Stimulated activated CD8-positive, alpha-beta memory T cell treated with anti-CD3 and anti-CD28 coated beads, Interleukin-12 subunit alpha, Interleukin-12 subunit beta, amount 100 ng/mL, for 1 hour (primary cell): ENCODE results near the gene LRCH3.
"Not testable (repeated sequence)": the region's sequence is repeated elsewhere in the genome, so short reads cannot be mapped to it uniquely, and the experiment has no call there.

ENCODE experiments used
- DNase-seq: peaks from one replicate; pipeline ENCODE4 v3.0.0-alpha.2; 2020; ENCODE audit warnings: low read depth

Gene LRCH3

DNA sequence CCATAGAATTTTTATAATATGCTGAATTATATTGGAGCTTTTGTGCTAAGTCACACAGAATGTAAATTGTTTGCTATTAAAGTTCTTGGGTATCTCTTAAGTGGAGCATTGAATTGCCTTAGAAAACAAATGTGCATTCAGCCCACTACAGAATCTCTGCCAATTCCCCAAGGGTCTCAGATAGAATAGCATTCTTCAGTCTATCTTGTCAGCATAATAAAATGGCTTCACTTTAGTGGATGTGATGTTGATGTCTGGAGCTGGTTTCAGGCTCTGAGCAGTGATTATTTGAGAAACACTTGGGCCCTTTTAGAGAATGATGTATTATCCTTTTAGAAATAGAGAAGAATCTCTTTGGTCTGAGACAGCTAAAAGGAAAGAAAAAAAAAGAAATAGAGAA lies 45.2 kb downstream of the LRCH3 start:
- DNase-seq: no peak

DNA sequence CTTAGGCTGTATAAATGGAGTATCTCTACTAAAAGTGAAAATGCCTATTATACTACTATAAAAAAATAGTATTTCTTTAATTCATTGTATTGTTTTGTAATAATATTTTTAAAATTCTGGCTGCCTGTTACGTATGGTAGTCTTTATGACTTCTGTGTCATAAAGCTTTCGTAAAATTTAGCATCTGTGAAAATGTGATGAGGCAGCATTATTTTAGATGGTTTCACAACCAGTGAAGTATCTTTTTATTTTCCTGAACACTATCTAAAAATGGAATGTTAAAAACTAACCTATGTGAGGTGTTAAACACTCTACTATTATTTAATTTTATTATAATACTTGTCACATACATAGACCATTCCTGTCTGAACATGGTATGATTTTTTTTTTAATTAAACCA lies 46.2 kb downstream of the LRCH3 start:
- DNase-seq: no peak

DNA sequence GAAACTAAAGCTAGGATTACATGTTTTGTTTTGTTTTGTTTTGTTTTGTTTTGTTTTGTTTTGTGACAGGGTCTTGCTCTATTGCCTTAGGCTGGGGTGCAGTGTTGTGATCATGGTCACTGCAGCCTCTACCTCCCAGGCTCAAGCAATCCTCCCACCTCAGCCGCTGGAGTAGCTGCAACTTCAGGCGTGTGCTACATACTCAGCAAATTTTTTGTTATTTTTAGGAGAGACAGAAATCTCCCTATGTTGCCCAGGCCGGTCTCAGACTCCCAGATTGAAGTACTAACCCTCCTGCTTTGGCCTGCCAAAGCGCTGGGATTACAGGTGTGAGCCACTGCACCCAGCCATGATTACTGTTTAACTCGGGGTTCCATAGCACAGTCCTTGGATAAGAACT lies 50.7 kb downstream of the LRCH3 start:
- no peak for DNase-seq

DNA sequence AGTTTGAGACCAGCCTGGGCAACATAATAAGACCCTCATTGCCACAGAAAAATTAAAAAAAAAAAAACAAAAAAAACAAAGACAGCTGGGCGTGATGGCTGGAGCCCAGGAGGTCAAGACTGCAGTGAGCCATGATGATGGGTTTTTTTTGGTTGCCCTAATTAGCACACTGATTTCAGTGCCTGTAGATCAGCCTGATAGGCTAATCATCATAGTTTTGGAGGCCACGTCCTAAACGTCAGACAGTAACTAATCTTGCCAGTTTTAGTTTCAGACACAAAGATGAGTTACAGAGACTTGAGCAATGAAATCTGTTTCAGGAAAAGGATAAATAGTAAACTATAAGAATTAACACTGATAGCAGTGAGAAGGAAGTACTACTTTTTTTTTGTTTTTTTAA lies 55.4 kb downstream of the LRCH3 start:
- DNase-seq: no peak

DNA sequence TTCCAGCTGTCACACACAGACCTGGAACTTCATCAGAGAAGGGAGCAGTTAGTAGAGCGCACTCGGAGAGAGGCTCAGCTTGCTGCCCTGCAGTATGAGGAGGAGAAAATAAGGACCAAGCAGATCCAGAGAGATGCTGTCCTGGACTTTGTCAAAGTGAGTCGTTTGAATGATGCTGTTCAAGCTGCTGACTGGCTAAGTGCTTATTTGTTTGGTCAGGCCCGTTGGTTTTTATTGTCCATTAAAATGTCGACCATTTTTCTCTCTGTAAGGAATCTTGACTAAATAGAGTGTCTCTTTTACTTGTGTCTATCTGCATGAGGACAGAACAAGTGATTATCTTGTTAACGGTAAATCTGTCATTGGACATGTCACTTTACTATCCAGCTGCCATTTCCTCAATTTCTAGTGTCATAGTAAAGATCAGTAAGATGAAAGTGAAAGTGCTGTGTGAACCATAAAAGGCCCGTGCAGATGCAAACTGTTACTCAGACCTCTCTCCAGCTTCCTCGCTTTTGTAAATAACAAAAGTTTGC lies 56.9 kb downstream of the LRCH3 start:
- peak; percentile 7 for DNase-seq

DNA sequence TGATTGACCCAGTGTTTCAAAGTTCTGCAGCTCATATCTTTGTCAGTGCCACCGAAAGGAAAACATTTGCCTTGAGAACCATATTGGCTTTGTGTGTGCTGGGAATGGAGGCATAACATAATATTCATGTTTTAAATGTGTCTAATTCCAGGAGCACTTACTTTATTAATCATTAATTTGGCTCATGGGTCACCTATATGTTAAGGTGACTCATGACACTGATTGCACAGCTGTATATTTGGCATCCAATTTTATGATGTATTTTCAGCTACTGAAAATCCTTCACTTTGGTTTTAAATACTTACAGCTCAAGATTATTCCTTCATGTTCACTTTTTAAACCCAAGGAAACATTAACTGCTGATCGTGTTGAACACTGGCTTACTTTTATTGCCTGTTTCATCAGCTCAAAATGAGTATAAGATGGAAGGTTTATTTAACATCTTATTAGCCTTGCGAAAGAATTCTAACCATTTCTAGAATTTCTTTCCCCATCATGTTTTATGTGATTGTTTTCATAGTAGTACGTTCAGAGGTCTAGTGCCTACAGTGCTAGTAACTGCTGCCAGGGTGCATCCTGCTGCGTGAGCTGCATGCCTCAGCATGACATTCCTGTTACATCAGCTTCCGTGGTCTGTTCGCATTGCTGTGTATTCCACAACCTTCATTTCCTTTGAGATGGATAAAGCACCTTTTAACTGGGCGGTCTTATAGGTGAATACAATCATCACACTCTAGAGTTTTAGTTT lies 63.7 kb downstream of the LRCH3 start:
- no peak for DNase-seq

DNA sequence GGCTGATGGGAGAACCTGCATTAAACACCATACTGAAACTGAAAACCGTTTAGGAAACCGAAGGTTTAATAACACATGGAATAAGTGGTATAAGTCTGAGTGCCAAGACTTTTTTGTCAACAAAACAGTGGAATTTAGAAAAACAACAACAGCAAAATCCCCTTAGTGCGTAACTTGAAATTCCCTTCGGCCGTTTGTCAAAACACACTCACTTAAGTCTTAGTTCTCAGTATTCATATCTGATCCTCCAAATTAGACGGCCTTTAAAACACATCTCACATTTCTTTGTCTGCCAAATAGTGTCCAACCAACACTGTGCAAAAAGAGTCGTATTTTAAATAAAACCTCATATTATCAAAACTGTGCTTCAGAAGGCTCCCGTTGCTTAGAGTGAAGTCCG lies 64.5 kb downstream of the LRCH3 start:
- no peak for DNase-seq

DNA sequence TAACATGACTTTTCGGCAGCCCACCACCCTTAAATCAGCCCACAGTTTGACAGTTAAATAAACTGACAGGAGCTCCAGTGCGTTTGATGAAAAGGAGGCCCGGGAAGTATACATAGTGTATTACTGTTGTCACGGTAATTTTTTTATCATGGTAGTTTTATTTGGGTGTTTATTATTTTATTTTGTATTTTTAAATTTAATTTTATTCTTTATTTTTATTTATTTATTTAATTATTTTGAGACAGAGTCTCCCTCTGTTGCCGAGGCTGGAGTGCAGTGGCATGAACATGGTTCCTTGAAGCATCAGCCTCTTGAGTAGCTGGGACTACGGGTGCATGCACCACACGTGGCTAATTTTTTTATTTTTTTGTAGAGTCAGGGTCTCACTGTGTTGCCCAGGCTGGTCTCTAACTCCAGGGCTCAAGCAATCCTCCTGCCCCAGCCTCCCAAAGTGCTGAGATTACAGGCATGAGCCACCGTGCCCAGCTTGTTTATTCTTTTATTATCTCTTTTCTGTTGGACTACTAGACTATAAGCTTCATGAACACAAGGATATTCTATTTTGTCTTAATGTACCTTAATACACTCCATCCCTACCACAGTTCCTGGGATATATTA lies 65.3 kb downstream of the LRCH3 start:
- no peak for DNase-seq

DNA sequence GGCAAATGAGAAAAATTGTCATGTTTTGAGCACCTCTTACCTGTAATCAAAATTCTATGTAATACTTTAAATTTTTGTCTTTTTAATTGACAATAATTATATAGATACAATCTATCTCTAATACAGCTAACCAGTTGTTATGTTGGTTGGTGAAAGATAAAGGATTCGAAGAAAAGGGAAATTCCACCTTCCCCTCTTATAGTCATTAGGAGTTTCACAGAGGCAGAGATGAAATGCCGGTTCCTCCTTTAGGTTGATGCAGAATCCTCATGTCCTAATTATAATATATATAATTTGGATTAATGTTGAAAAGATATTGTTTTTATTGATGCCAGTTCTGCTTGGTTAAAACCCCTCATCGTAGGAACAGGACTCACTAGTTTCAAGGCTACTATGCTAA lies 67.1 kb downstream of the LRCH3 start:
- no peak for DNase-seq

DNA sequence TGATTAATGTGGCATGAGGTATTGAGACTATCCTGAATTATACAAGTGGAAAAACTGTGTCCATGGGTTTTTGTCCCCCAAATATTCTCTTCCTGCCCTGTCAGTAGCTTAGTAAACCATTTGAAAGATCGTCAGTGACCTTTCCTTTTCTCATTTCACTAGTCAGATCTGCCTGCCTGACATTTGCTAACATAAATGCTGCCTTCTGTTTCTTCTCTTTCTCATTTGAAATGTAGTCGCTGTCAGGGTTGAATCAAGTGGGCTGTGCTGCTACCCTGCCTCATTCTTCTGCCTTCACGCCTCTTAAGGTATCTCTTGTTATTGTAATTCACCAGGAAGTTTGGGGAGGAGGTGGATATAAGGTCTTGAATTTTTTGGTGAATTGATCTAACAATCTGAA lies 67.5 kb downstream of the LRCH3 start:
- DNase-seq: no peak

DNA sequence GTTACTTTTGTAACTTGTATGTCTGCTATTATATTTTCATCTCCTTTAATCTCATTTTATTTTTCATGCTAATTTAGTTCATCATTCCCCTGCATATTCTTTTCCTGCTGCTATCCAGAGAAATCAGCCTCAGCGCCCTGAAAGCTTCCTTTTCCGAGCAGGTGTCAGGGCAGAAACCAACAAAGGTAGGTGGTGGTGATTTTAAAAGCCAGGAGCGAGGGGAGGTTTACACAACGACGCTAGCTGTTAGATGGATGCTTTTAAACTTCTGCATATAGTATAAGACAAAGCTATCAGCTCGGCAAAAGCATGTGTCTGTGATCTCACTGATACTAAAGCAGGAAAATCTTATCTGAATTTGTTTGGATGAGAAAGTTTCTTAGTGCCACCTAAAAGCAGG lies 75.0 kb downstream of the LRCH3 start:
- no peak for DNase-seq

DNA sequence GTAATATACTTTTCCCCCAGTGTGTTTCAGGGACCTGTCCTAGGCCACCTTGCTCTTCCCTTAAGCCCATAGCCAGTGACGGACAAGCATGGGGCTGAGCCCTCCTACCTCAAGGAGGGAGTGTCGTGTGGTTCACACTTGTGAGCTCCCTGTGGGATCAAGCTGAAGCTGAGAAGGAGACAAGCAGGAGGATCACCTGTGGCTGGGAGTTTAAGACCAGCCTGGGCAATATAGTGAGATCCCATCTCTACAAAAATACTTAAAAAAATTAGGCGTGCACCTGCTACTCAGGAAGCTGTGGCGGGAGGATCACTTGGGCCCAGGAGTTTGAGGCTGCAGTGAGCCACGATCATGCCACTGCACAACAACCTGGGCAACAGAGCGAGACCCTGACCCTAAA lies 82.3 kb downstream of the LRCH3 start:
- DNase-seq: no peak

DNA sequence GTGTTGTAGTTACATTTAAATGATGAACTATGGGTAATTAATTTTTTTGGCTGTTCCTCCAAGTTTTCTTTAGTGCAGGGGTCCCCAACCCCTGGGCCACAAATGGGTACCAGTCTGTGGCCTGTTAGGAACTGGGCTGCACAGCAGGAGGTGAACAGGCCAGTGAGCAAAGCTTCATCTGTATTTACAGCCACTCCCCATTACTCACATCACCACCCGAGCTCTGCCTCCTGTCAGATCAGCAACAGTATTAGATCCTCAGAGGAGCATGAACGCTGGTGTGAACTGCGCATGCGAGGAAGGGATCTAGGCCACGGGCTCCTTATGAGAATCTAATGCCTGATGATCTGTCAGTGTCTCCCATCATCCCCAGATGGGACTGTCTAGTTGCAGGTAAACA lies 83.0 kb downstream of the LRCH3 start:
- no peak for DNase-seq

DNA sequence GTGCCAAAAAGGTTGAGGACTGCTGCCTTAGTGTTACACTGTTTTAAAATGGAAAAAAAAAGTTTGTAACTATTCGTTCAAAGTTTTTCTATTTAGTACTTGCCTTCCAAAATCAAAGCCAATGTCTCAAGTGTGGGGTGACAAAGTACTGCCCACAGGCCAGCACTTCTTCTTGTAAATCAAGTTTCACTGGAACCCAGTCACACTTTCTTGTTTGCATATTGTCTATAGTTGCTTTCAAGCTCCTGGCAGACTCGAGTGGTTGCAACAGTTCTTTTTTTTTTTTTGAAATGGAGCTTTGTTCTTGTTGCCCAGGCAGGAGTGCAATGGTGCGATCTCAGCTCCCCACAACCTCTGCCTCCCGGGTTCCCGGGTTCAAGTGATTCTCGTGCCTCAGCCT lies 83.6 kb downstream of the LRCH3 start:
- DNase-seq: no peak

DNA sequence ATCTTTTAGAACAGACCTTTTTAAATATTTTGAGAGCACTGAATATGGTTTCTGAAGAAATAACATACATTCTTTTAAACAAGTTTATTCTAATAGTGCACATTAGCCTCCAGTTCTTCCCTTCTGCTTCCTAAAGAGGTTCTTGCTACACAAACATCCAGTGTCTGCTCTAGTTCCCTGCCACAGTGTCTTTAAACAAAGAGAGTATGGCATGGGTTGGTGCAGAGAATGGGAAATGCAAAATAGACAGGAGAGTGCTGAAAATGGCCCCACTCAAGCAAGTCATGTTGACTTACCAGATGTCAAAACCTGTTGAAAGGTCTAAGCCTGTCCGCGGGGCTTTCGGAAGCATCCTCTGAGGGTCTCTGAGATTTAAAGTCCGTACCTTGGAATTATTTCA lies 86.8 kb downstream of the LRCH3 start:
- no peak for DNase-seq

DNA sequence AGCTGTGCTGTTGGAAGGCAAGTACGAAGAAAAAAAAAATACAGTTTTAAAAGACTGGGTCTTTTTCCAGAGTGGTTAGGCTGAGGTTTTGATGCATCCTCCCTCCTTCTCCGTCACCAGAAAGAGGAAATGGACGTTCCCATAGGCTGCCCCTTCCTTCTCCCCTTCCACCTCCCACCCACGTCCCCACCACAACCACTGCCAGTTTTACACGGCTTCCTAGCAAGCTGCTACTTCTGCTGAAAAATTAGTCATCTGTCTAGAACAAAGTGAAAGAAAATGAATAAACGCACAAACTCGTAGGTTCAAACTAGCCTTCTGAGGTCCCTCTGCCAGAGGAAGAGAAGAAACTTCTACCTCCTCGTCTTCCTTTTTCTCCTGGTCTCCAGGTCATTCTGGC lies 87.4 kb downstream of the LRCH3 start:
- no peak for DNase-seq

DNA sequence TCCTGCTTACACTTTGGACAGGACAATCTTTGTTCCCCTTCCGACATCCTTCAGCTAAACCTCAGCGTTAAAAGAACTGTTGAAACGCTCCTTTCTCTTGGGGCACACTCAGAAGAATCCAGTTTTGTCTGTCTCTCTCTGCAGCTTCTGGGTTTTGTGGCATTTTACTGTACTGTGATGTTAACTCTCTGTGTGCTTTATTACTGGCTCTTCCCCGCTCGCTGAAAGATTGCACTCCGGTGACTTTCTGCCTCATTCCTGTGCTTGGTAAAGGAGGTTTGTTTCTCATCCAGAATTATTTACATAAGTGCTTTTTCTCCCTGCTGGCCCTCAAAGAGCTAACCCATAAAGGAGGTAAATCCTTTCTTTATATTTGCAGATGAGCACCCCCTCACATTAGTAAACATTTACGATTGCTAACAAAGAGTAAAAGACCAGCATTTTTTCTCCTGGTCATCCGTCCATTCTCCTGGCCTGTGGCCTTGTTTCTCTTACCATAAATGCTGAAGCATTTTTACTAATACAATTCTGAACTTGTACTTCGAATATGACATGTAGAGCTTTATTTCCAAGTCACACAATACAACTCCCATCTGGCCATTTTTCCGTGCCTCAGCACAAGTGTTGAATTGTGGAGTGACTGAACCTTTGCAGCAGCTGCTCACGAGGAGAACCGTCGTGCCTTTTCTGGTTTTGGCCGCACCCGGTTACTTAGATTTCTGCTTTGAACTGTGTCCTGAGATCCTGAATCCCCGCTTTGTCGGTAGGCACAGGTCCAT lies 89.6 kb downstream of the LRCH3 start:
- no peak for DNase-seq

DNA sequence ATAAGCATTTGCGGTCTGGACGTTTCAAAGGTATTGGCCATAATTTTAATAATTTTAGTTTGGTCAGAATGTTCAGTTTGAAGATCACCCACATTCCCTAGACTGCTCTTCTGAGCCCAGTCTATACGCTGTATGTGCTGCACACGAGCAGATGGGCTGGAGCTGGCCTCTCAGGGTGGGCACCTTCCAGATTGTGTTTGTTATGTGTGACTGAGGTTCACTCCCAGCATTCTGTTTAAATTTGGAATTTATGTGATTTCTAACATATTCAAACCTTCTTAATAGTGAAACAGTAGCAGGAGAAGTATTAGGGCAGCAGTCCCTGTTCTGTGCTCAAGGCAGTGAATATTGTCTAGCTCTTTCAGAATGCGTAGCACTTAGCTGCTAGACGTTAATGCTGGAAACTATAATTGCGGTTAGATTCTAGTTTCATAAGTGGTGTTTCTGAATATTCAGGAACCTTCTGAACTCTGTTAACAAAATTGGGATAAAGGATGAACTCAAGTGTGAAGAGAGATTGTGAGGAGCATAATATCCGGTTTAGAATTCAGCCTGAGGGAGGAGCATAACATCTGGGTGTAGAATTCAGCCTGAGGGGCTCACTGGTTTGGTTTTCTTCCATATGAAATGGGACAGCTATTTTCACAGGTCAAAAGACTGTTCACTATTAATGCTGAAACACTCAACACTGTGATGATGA lies 90.4 kb downstream of the LRCH3 start:
- DNase-seq: no peak

DNA sequence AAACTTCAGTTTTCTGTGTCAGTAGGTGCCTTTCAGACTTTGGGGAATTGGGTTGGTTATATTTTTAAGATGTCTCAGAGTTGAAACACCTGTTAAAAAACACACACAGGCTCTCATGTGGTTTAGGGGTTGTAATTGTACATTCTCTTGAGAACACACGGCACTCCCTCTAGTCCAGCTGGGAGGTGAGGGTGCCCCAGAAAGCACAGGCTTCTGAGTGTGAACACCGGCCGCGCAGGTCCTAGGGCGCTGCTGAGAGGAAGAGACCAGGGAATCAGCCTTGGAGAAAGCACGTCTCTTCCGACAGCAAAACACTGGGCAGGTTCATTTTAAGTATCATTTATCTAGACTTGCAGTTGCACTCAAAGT lies 90.9 kb downstream of the LRCH3 start:
- DNase-seq: no peak

DNA sequence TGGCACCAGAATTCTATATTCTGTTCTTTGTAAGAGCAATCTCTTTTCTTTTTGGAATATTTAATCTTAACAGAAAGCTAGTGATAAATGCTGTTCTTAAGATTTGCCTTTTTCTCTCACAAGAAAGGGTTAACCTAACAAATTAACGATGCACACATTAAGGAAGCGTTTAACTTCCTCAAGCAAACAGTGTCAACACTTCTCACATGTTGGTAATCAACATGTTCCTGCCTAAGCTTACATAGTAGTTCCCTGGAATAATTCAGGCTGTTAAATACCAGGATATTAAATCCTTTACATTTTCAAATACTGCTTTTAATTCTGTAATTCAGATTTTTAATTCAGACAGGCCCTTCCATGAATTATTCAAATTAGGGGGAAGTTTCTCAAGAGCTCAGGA lies 91.5 kb downstream of the LRCH3 start:
- no peak for DNase-seq

DNA sequence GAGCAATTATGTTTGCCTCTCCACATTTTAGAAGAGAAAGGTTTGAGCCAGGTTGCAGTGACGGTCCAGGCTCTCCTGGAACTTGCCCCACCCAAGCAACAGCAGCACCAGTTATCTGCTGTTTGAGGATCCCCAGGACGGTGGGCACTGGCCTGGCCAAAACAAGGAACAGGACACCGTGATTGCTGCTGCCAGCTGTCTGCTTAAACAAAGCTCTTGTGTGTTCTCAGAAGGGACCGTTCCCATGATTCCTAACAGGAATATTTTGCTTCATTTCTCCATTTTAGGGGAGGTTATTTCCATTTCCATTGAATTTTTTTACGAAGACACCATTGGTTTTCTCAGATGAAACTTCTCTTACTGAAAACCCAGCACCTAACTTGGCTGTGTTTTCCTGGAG lies 92.5 kb downstream of the LRCH3 start:
- DNase-seq: no peak

DNA sequence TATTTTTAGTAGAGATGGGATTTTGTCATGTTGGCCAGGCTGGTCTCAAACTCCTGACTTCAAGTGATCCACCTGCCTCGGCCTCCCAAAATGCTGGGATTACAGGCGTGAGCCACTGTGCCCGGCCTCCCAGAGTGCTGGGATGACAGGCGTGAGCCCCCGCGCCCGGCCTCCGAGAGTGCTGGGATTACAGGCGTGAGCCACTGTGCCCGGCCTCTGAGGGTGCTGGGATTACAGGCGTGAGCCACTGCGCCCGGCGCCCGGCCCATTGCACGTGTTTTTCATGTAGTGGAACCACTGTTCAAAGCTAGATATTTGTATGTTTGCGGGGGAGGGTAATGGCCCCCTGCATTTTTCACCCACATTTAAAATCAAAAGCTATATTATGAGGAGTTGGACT lies 93.3 kb downstream of the LRCH3 start:
- not testable (repeated sequence) for DNase-seq

DNA sequence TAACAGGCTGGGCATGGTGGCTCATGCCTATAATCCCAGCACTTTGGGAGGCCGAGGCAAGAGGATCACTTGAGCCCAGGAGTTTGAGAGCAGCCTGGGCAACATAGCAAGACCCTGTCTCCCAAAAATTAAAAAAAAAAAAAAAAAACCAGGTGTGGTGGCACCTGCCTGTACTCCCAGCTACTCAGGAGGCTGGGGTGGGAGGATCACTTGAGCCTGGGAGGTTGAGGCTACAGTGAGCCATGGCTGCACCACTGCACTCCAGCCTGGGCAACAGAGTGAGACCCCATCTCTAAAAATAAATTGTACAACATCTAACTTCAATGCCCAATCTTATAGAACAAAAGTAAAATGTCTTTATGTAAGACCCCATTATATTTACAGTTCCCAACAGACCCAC lies 95.0 kb downstream of the LRCH3 start:
- DNase-seq: not testable (repeated sequence)
